Psoas muscle (tissue), 8 donors: ENCODE results near the gene PALMD. TPM values are rescaled to one million over a fixed set of nuclear protein-coding genes. Genes with fewer than 3 reads are reported as not detected.

Source experiments
- ATAC-seq, 4 donors: fragments of 200-7000 bp; cut with Tn5 transposase; one replicate each; pipeline ENCODE4 v1.9.1; 2020; ENCODE audit warnings: moderate library complexity in 3 of 4, mild to moderate bottlenecking in 2 of 4
- DNase-seq, 2 donors: peaks; one replicate each; pipeline ENCODE4 v3.0.0-alpha.2; 2020
- H3K27ac ChIP-seq: fragments of 200-600 bp; one replicate; pipeline ENCODE4 v1.8.0; 2022
- H3K27me3 ChIP-seq, 3 donors: fragments of 200-600 bp in 1 of 3; one replicate each; pipeline versions ENCODE4 v1.6.1 to v1.8.0; 2013 to 2022; ENCODE audit warnings: low read length in 2 of 3, mild to moderate bottlenecking in 2 of 3, moderate library complexity in 1 of 3; ENCODE audit not compliant: insufficient read depth in 3 of 3
- H3K36me3 ChIP-seq, 2 donors: fragments of 200-600 bp in 1 of 2; one replicate each; pipeline versions ENCODE4 v1.6.1 to v1.8.0; 2013 to 2022; ENCODE audit warnings: low read depth in 1 of 2, mild to moderate bottlenecking in 1 of 2, moderate library complexity in 1 of 2; ENCODE audit not compliant: insufficient read depth in 1 of 2
- H3K4me1 ChIP-seq: fragments of 200-600 bp; one replicate; pipeline ENCODE4 v1.8.0; 2022
- H3K4me3 ChIP-seq: fragments of 200-600 bp; one replicate; pipeline ENCODE4 v1.8.0; 2022; ENCODE audit warnings: mild to moderate bottlenecking
- H3K9me3 ChIP-seq: fragments of 200-600 bp; one replicate; pipeline ENCODE4 v1.8.0; 2022
- CTCF ChIP-seq: fragments of 200-600 bp; IDR thresholded peaks from one replicate; pipeline ENCODE4 v1.8.0; 2022; ENCODE audit warnings: antibody characterized with exemption
- WGBS, 3 donors: extraction: QIAGEN DNeasy Blood & Tissue Kit; methylation state at CpG; one replicate each; pipeline versions ENCODE4 v1.1.6 to v1.1.7; 2013; 5-methylcytosine and 5-hydroxymethylcytosine counted together
- intact Hi-C, 2 donors: fragments of 100-400 bp; cut with DNase I; formaldehyde crosslinking; loops; one replicate each; pipeline versions ENCODE4 v1.11.0 to v1.14.2; 2022
- polyA plus RNA-seq, 3 donors: library from polyadenylated mRNA; stranded (reverse); fragments of 200-250 nt; gene quantifications; one replicate each; pipeline ENCODE4 v1.2.3, GENCODE V29; 2013
- total RNA-seq, 4 donors: library from RNA; stranded (reverse); fragmentation: NEBNext Ultra II Directional in 2 of 4; extraction: Animal tissue kit (Norgen Biotek cat#: 25700) in 2 of 4; gene quantifications; one replicate each; pipeline versions ENCODE4 v1.2.1 to v1.2.4, GENCODE V29; 2021 to 2023
- donor health status: healthy with polysubstance abuse.
- donor health status: DM: no; HTN: no; CAD: no; lungs with moderate emphysema.
- donor health status: Bipolar disorder and iron deficiency.
- donor health status: healthy.
- donor health status: DM: yes; HTN: yes; CAD: no.
- donor health status: DM: no; HTN: no; CAD: no.
- donor health status: DM: no; HTN: no; CAD: no.
- donor health status: DM: yes; HTN: yes; CAD: no.

The PALMD gene
- total and polyA plus RNA-seq, 7 donors, result 46.2 to 219 (median 101) TPM

GRCh38 chr1:99606306-99606705, 39.6 kb upstream of the PALMD start:
- no peaks in the 10 kb centered on the region for H3K36me3 ChIP-seq
- no peaks in the 10 kb centered on the region for H3K27me3 ChIP-seq
- WGBS, 3 donors, result 60 to 65% (median 62%) methylated on average over 2 of the region's 2 CpGs
- peaks cover 7% of the 10 kb centered on the region for H3K9me3 ChIP-seq
- ATAC-seq (no peak), DNase-seq (no peak)
- H3K4me1 ChIP-seq, result no peaks in the 10 kb centered on the region
- no peak overlapping the region for H3K4me3 ChIP-seq
- TF ChIP-seq CTCF, result no peak
- intact Hi-C loops, result no loop called here
- H3K27ac ChIP-seq, result no peak overlapping the region

GRCh38 chr1:99607590-99607989, 38.3 kb upstream of the PALMD start:
- ATAC-seq, result no peak
- WGBS, 3 donors, result 100% methylated on average over 1 of the region's 1 CpG
- no peaks in the 10 kb centered on the region for H3K27me3 ChIP-seq
- H3K9me3 ChIP-seq, result peaks cover 7% of the 10 kb centered on the region
- intact Hi-C loops, result no loop called here
- H3K27ac ChIP-seq, result no peak overlapping the region
- no peak for TF ChIP-seq CTCF
- no peaks in the 10 kb centered on the region for H3K36me3 ChIP-seq
- H3K4me3 ChIP-seq, result no peak overlapping the region
- DNase-seq, result no peak
- no peaks in the 10 kb centered on the region for H3K4me1 ChIP-seq

GRCh38 chr1:99608058-99608457, 37.9 kb upstream of the PALMD start:
- no peaks in the 10 kb centered on the region for H3K27me3 ChIP-seq
- intact Hi-C loops, result no loop called here
- no peaks in the 10 kb centered on the region for H3K4me1 ChIP-seq
- no peaks in the 10 kb centered on the region for H3K36me3 ChIP-seq
- no peak overlapping the region for H3K27ac ChIP-seq
- no peak for TF ChIP-seq CTCF
- DNase-seq (no peak), ATAC-seq (no peak)
- H3K9me3 ChIP-seq, result peaks cover 7% of the 10 kb centered on the region
- WGBS, 3 donors, result 83 to 92% (median 92%) methylated on average over 2 of the region's 2 CpGs
- no peak overlapping the region for H3K4me3 ChIP-seq

GRCh38 chr1:99613716-99614115, 32.2 kb upstream of the PALMD start:
- H3K36me3 ChIP-seq, result no peaks in the 10 kb centered on the region
- no peak overlapping the region for H3K27ac ChIP-seq
- intact Hi-C loops, result no loop called here
- no peak for TF ChIP-seq CTCF
- DNase-seq (no peak), ATAC-seq (no peak)
- H3K4me1 ChIP-seq, result no peaks in the 10 kb centered on the region
- 89 to 94% (median 94%) methylated on average over 2 of the region's 2 CpGs for WGBS, 3 donors
- H3K4me3 ChIP-seq, result no peak overlapping the region
- no peaks in the 10 kb centered on the region for H3K27me3 ChIP-seq
- H3K9me3 ChIP-seq, result no peaks in the 10 kb centered on the region

DNA sequence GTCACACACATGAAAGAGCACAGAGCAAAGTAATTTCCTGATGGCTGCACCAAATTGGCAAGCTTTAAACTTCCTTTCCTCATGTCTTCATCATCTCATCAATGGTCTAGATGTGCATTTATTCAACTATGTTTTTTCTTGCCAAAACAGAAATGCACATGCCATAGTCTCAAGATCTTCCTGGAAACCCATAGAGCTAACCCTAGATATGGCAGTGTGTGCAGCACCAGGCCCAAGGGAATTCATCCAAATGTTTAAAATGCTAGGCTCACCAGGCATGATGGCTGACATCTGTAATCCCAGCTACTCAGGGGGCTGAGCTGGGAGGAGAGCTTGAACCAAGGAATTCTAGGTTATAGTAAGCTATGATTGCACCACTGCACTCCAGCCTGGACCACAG, 31.2 kb upstream of the PALMD start:
- TF ChIP-seq CTCF, result no peak
- DNase-seq (no peak), ATAC-seq (no peak)
- intact Hi-C loops, result no loop called here
- Histone ChIP-seq H3K27ac (no peak overlapping the region), H3K27me3 (no peaks in the 10 kb centered on the region), H3K9me3 (no peaks in the 10 kb centered on the region), H3K36me3 (no peaks in the 10 kb centered on the region), H3K4me3 (no peak overlapping the region), H3K4me1 (no peaks in the 10 kb centered on the region)
